ENCODE results near the gene GNG10.

GRCh38 chr9:111632695-111633388, 28.6 kb upstream of the GNG10 start:
- TF ChIP-seq EZH2 (IDR thresholded peaks at IDR 0.05) (no peak), POLR2AphosphoS5 (IDR thresholded peaks at IDR 0.05; ENCODE audit: borderline replicate concordance, low read depth, low read length) (no peak), FOXP2 (optimal IDR thresholded peaks at IDR 0.05; ENCODE audit: control extremely low read depth, extremely low read length, insufficient read depth) (no peak)
